Endometrial microvascular endothelial cells (primary cell): ENCODE measurements around the gene NSDHL. TPM values are rescaled to one million over a fixed set of nuclear protein-coding genes. Genes with fewer than 3 reads are reported as not detected.
"Not testable (repeated sequence)": the region's sequence is repeated elsewhere in the genome, so short reads cannot be mapped to it uniquely, and the experiment has no call there.

Source experiments
- in situ Hi-C: cut with HindIII; loops from 2 replicates; pipeline ENCODE4 v1.10.0; 2017; ENCODE audit warnings: low sequenced_read_pairs, low pct_unique_long_range_greater_than_20kb; ENCODE audit errors: inconsistent ontology term
- total RNA-seq: library from RNA; depleted of rRNA; stranded (reverse); fragments of >200 nt; gene quantifications from one replicate; pipeline ENCODE4 v1.2.3, GENCODE V29; 2015; ENCODE audit errors: inconsistent ontology term

NSDHL gene
- total RNA-seq, 1 donor from 2014 or later = 26.7 TPM

GRCh38 chrX:152905081-152905420 lies 74.2 kb downstream of the NSDHL start:
- in situ Hi-C loops = no loop called here

GRCh38 chrX:152907084-152907651 lies 76.3 kb downstream of the NSDHL start:
- in situ Hi-C loops = no loop called here

GRCh38 chrX:152908486-152908885 lies 77.6 kb downstream of the NSDHL start:
- in situ Hi-C loops = no loop called here

GRCh38 chrX:152910018-152910417 lies 79.2 kb downstream of the NSDHL start:
- in situ Hi-C loops = not testable (repeated sequence)

GRCh38 chrX:152912106-152912505 lies 81.2 kb downstream of the NSDHL start:
- in situ Hi-C loops = no loop called here

- in situ Hi-C loops = no loop called here
Measured at GRCh38 chrX:152912641-152913040, 81.8 kb downstream of the NSDHL start.

- in situ Hi-C loops = no loop called here
Measured at GRCh38 chrX:152913346-152913745, 82.5 kb downstream of the NSDHL start.

GRCh38 chrX:152913910-152914309 lies 83.0 kb downstream of the NSDHL start:
- in situ Hi-C loops = no loop called here

- in situ Hi-C loops = no loop called here
Measured at GRCh38 chrX:152915541-152916241, 84.8 kb downstream of the NSDHL start.

GRCh38 chrX:152917656-152918579 lies 87.1 kb downstream of the NSDHL start:
- in situ Hi-C loops = no loop called here

- in situ Hi-C loops = no loop called here
Measured at GRCh38 chrX:152918707-152919106, 87.8 kb downstream of the NSDHL start.

Other genes starting within 250 kb of the NSDHL start
- gene GABRQ, start 193.2 kb upstream of the NSDHL start, total RNA-seq = not detected
- gene MAGEA3, start 132.3 kb upstream of the NSDHL start, total RNA-seq = not detected
- not detected for gene CSAG2, start 121.8 kb upstream of the NSDHL start, total RNA-seq
- gene MAGEA2B, start 116.4 kb upstream of the NSDHL start, total RNA-seq = not detected
- gene CSAG1, start 97.3 kb upstream of the NSDHL start, total RNA-seq = not detected
- gene MAGEA12, start 97.3 kb upstream of the NSDHL start, total RNA-seq = not detected
- gene MAGEA2, start 77.2 kb upstream of the NSDHL start, total RNA-seq = not detected
- not detected for gene CSAG3, start 71.8 kb upstream of the NSDHL start, total RNA-seq
- gene MAGEA6, start 61.4 kb upstream of the NSDHL start, total RNA-seq = not detected
- 23.4 TPM for gene CETN2, start 306 bp upstream of the NSDHL start, total RNA-seq
- 45.0 TPM for gene ZNF185, start 67.0 kb downstream of the NSDHL start, total RNA-seq
- gene PNMA5, start 163.1 kb downstream of the NSDHL start, total RNA-seq = not detected
- not detected for gene PNMA3, start 225.4 kb downstream of the NSDHL start, total RNA-seq
- 0.19 TPM for gene PNMA6A, start 241.4 kb downstream of the NSDHL start, total RNA-seq